Prostate gland (tissue), 2 donors: ENCODE data around the gene NDEL1.

Experiments used
- CTCF ChIP-seq, 4 experiments: fragments of 200-600 bp in 2 of 4; fragments of 450-650 bp in 2 of 4; sonication (generic) in 2 of 4; IDR thresholded peaks; 1 replicate in 3 of 4; 2 replicates in 1 of 4; pipeline ENCODE4 v1.5.1; 2016 to 2019; ENCODE audit warnings: antibody characterized with exemption in 4 of 4, mild to moderate bottlenecking in 2 of 4, moderate library complexity in 2 of 4
- POLR2A ChIP-seq: fragments of 450-650 bp; IDR thresholded peaks from one replicate; pipeline ENCODE4 v1.6.1; 2016; ENCODE audit warnings: antibody characterized with exemption, mild to moderate bottlenecking
- POLR2AphosphoS5 ChIP-seq: sonication (generic); formaldehyde crosslinking; IDR thresholded peaks from one replicate; pipeline ENCODE4 v1.6.1; 2017; ENCODE audit warnings: antibody characterized with exemption

GRCh38 chr17:8412089-8412488 is 23.6 kb upstream of the NDEL1 start:
- no peak for TF ChIP-seq POLR2A
- TF ChIP-seq POLR2AphosphoS5 = no peak
- no peak for TF ChIP-seq CTCF (IDR thresholded peaks at IDR 0.05)
